Breast epithelium (tissue), 4 donors: Measurements from ENCODE around the gene NONO. TPM values are rescaled to one million over a fixed set of nuclear protein-coding genes. Genes with fewer than 3 reads are reported as not detected.
A peak's percentile ranks its signal among the peaks of the same experiment; 100 is the strongest.
"Not testable (repeated sequence)": the region's sequence is repeated elsewhere in the genome, so short reads cannot be mapped to it uniquely, and the experiment has no call there.

Experiments used
- DNase-seq, 2 donors: peaks; one replicate each; pipeline ENCODE4 v3.0.0-alpha.2; 2019; ENCODE audit warnings: low spot score in 2 of 2
- H3K27ac ChIP-seq, 2 donors: fragments of 200-600 bp; sonication (generic) in 1 of 2; one replicate each; pipeline ENCODE4 v1.5.1; 2016 to 2019; ENCODE audit warnings: mild to moderate bottlenecking in 1 of 2
- H3K27me3 ChIP-seq, 2 donors: fragments of 200-600 bp; sonication (generic) in 1 of 2; one replicate each; pipeline versions ENCODE4 v1.5.1 to v1.6.0; 2017 to 2019; ENCODE audit warnings: control low read depth in 1 of 2, mild to moderate bottlenecking in 1 of 2
- H3K36me3 ChIP-seq: fragments of 200-600 bp; one replicate; pipeline ENCODE4 v1.5.1; 2019
- H3K4me1 ChIP-seq, 2 donors: fragments of 200-600 bp; sonication (generic); one replicate each; pipeline ENCODE4 v1.5.1; 2016 to 2019; ENCODE audit warnings: control low read depth in 1 of 2
- H3K4me3 ChIP-seq, 3 donors: fragments of 200-600 bp; sonication (generic); 1 replicate in 2 of 3; 2 replicates in 1 of 3; pipeline ENCODE4 v1.5.1; 2016 to 2019; ENCODE audit warnings: mild to moderate bottlenecking in 3 of 3, moderate library complexity in 2 of 3
- H3K9me3 ChIP-seq, 2 donors: fragments of 200-600 bp; sonication (generic) in 1 of 2; one replicate each; pipeline ENCODE4 v1.5.1; 2016 to 2019; ENCODE audit warnings: control low read depth in 1 of 2
- POLR2A ChIP-seq: fragments of 450-650 bp; IDR thresholded peaks from one replicate; pipeline ENCODE4 v1.6.1; 2016; ENCODE audit warnings: antibody characterized with exemption, mild to moderate bottlenecking, moderate library complexity
- POLR2AphosphoS5 ChIP-seq, 3 donors: sonication (generic); formaldehyde crosslinking; IDR thresholded peaks; one replicate each; pipeline ENCODE4 v1.6.1; 2017; ENCODE audit warnings: antibody characterized with exemption in 3 of 3
- intact Hi-C: fragments of 100-400 bp; cut with DNase I; formaldehyde crosslinking; loops from one replicate; pipeline ENCODE4 v1.15.1; 2023; ENCODE audit warnings: low total_unique reads
- total RNA-seq, 3 donors: library from RNA; depleted of rRNA; stranded (reverse); fragments of >200 nt; gene quantifications; one replicate each; pipeline ENCODE4 v1.1.0, GENCODE V29; 2016
- TF ChIP-seq, protein P1 (sequence below), 3 donors: fragments of 450-650 bp; IDR thresholded peaks; one replicate each; pipeline ENCODE4 v1.5.1; 2016 to 2017; ENCODE audit warnings: antibody characterized with exemption in 3 of 3, mild to moderate bottlenecking in 3 of 3, moderate library complexity in 3 of 3

NONO gene
- total RNA-seq, 3 donors from 2014 or later = 247 to 260 (median 257) TPM

DNA sequence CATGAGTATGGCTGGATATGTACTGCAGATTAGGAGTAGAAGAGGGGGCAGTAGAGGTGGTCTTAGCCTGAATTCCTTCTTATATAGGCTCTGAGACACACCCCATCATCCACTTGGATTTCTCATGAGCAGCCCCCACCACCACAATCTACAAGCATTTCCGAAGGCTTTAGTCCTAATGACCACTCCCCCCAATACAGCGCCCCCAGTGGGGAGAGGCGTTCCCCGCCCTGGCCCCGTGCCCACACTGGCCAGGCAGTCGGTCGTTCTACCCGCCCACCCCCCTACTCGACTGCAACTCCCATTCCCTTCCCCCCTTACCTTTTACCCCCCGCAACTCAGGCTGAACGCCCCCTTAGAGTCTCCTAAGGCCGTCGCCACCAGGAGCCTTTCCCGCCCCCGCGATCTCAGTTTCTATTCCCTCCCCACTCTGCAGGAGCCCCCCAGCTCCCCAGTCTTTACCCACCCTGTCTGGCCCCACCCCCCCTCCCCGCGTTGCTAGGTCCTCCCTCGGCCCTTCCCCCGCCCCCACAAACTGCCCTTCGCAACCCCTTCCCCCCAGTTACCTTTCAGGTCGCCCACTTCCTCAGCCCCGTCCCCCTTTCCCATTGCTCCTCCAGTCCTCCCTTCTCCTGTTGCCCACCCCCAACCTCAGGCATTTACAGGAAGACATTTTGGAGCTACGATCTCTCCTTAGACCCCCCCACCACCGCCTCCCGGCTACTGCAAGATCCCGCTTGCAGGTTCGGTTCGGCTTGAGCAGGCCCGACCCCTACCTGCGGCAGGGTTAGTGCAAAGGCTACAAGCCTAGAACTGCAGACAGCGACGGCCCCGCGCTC is 30.0 kb upstream of the NONO start:
- peak overlapping the region; percentile 87 to 94 for H3K27ac ChIP-seq

DNA sequence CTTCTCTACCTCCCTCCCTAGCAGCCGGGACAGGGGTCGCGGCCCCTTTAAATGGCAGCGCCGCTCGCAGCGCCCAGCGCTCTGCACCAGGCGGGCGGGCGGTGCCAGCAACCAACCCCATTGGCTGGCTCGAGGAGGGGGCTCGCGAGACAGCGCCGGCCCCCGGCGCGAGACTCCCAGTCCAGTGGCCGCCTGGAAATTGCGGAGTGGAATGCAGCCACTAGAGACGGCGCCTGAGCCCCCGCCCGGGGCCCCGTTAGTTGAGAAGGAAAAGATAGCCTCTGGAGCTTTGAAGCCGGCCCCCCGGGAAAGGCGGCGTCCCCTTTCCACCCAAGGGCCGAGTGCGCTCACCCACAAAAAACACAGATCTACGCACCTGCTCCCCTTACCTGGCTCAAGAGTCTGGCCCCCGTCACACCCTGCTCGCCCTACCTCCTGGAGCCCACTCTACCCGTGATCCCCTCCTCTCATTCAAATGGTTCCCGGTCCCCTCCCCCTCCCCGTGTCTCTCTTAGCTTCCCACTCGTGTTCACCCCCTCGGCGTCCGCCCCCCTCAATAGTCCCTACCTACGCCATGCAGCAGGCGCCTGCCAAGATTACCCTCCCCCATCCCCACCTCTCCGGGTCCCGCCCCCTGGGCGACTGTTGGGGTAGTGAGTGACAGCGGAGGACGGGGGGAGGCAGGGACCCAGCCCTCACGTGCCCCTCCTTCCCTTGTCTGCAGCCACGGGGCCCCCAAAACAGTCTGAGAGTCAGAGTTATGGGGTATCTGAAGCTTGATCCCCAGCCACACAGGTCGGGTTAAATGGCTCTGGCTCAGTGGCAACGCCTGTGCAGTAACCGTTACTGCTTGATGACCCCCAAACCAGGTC is 29.1 kb upstream of the NONO start, which contains the start of gene ZMYM3:
Gene ZMYM3 (minus strand): TSS at position 49 of the 872 bp plus-strand sequence. CDS start 885 bp downstream, outside the sequence.
- Histone ChIP-seq H3K27ac (peak within 1 kb of the TSS; percentile 87 to 94), H3K27me3 (peaks cover 0 to 45% of the 10 kb centered on the region in 2 donors), H3K36me3 (no peaks in the 10 kb centered on the region), H3K9me3 (no peaks in the 10 kb centered on the region), H3K4me3 (peak within 1 kb of the TSS; percentile 65 to 80 (median 68)), H3K4me1 (no peaks in the 10 kb centered on the region)
- peak; percentile 71 to 79 for DNase-seq
- no peak for TF ChIP-seq POLR2AphosphoS5 (IDR thresholded peaks at IDR 0.05)
- TF ChIP-seq POLR2A = no peak
- TF ChIP-seq, protein P1, sequence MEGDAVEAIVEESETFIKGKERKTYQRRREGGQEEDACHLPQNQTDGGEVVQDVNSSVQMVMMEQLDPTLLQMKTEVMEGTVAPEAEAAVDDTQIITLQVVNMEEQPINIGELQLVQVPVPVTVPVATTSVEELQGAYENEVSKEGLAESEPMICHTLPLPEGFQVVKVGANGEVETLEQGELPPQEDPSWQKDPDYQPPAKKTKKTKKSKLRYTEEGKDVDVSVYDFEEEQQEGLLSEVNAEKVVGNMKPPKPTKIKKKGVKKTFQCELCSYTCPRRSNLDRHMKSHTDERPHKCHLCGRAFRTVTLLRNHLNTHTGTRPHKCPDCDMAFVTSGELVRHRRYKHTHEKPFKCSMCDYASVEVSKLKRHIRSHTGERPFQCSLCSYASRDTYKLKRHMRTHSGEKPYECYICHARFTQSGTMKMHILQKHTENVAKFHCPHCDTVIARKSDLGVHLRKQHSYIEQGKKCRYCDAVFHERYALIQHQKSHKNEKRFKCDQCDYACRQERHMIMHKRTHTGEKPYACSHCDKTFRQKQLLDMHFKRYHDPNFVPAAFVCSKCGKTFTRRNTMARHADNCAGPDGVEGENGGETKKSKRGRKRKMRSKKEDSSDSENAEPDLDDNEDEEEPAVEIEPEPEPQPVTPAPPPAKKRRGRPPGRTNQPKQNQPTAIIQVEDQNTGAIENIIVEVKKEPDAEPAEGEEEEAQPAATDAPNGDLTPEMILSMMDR (IDR thresholded peaks at IDR 0.05) = no peak
- intact Hi-C loops = no loop called here

More for the DNA sequence above, 30.0 kb upstream of the NONO start:
- no peaks in the 10 kb centered on the region for H3K4me1 ChIP-seq
- H3K4me3 ChIP-seq = peak overlapping the region; percentile 65 to 80 (median 68)
- TF ChIP-seq POLR2A (no peak), POLR2AphosphoS5 (IDR thresholded peaks at IDR 0.05) (no peak)
- TF ChIP-seq, protein P1 (IDR thresholded peaks at IDR 0.05) = peak in 1 of 3 donors; percentile 17
- no peaks in the 10 kb centered on the region for H3K36me3 ChIP-seq
- H3K9me3 ChIP-seq = no peaks in the 10 kb centered on the region
- H3K27me3 ChIP-seq = peaks cover 0 to 49% of the 10 kb centered on the region in 2 donors
- intact Hi-C loops = no loop called here
- DNase-seq = peak in 1 of 2 donors; percentile 57

DNA sequence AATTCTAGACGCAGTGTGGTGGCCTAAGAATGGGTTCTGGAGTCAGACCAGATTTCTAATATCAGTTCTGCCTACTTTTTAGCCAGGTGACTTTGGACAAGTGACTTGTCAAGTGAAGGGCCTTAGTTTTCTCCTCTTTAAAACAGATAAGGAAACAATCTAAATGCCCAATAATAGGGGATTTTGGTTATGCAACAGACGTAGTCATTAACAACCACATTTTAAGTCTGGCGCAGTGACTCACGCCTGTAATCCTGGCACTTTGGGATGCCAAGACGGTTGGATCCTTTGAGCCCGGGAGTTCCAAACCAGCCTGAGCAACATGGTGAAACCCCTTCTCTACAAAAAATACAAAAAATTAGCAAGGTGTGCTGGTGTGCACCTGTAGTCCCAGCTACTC is 27.4 kb upstream of the NONO start:
- DNase-seq = no peak
- Histone ChIP-seq H3K9me3 (no peaks in the 10 kb centered on the region), H3K36me3 (no peaks in the 10 kb centered on the region), H3K27ac (no peak overlapping the region), H3K4me3 (no peak overlapping the region), H3K27me3 (peaks cover 0 to 40% of the 10 kb centered on the region in 2 donors), H3K4me1 (no peaks in the 10 kb centered on the region)
- intact Hi-C loops = no loop called here
- TF ChIP-seq POLR2A (no peak), POLR2AphosphoS5 (IDR thresholded peaks at IDR 0.05) (no peak)
- TF ChIP-seq, protein P1 (IDR thresholded peaks at IDR 0.05) = no peak

DNA sequence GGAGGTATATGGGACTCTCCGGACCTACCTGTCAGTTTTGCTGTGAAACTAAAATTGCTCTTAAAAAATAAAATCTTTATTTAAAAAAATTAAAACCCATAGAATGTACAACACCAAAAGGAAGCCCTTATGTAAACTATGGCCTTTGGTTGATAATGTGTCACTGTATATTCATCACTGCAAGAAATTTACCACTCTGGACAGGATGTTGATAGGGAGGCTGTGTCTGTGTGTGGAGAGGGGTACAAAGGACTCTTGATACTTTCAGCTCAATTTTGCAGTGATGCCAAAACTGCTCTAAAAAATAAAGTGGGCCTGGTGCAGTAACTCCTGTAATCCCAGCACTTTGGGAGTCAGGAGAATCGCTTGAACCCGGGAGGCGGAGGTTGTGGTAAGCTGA is 26.6 kb upstream of the NONO start:
- intact Hi-C loops = no loop called here
- H3K4me1 ChIP-seq = no peaks in the 10 kb centered on the region
- no peak for DNase-seq
- TF ChIP-seq, protein P1 (IDR thresholded peaks at IDR 0.05) = no peak
- TF ChIP-seq POLR2A (no peak), POLR2AphosphoS5 (IDR thresholded peaks at IDR 0.05) (no peak)
- no peaks in the 10 kb centered on the region for H3K9me3 ChIP-seq
- no peak overlapping the region for H3K4me3 ChIP-seq
- H3K36me3 ChIP-seq = no peaks in the 10 kb centered on the region
- H3K27ac ChIP-seq = no peak overlapping the region
- H3K27me3 ChIP-seq = peaks cover 0 to 31% of the 10 kb centered on the region in 2 donors

DNA sequence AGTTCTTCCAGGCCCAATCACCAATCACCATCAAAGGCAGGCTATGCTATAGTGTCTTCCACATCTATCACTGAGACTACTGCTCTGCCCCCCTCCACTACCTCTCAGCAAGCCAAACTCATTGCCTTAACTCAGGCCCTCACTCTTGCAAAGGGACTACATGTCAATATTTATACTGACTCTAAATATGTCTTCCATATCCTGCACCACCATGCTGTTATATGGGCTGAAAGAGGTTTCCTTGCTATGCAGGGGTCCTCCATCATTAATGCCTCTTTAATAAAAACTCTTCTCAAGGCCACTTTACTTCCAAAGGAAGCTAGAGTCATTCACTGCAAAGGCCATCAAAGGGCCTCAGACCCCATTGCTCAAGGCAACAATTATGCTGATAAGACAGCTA is 14.8 kb upstream of the NONO start:
- H3K36me3 ChIP-seq, H3K27me3 ChIP-seq, intact Hi-C loops, DNase-seq, H3K4me3 ChIP-seq, H3K4me1 ChIP-seq, H3K27ac ChIP-seq: not testable (repeated sequence)
- H3K9me3 ChIP-seq = peaks cover 5 to 19% of the 10 kb centered on the region in 2 donors
